Adrenal gland (tissue), 12 donors: ENCODE data around the gene CACNA1H. TPM values are rescaled to one million over a fixed set of nuclear protein-coding genes. Genes with fewer than 3 reads are reported as not detected.

Experiments used
- DNase-seq, 7 donors: peaks; one replicate each; pipeline ENCODE4 v3.0.0-alpha.2; 2019 to 2020
- H3K27ac ChIP-seq, 5 donors: fragments of 200-600 bp; sonication (generic) in 4 of 5; 1 replicate in 3 of 5; 2 replicates in 2 of 5; pipeline versions ENCODE4 v1.5.1 to v1.8.0; 2016 to 2020; ENCODE audit warnings: mild to moderate bottlenecking in 1 of 5
- H3K27me3 ChIP-seq: fragments of 200-600 bp; 2 replicates; pipeline ENCODE4 v1.8.0; 2021
- H3K36me3 ChIP-seq, 2 donors: fragments of 200-600 bp; replicated peaks in 1 of 2; 1 replicate in 1 of 2; 2 replicates in 1 of 2; pipeline versions ENCODE4 v1.5.1 to v1.8.0; 2018 to 2022
- H3K4me1 ChIP-seq, 2 donors: fragments of 200-600 bp; replicated peaks in 1 of 2; 1 replicate in 1 of 2; 2 replicates in 1 of 2; pipeline versions ENCODE4 v1.5.1 to v1.8.0; 2018 to 2021
- H3K4me3 ChIP-seq, 4 donors: fragments of 200-600 bp; sonication (generic) in 3 of 4; one replicate each; pipeline ENCODE4 v1.5.1; 2016 to 2018
- H3K9me3 ChIP-seq, 3 donors: fragments of 200-600 bp; sonication (generic) in 1 of 3; replicated peaks in 1 of 3; 1 replicate in 2 of 3; 2 replicates in 1 of 3; pipeline versions ENCODE4 v1.5.1 to v1.8.0; 2016 to 2021
- POLR2A ChIP-seq, 2 donors: fragments of 450-650 bp; IDR thresholded peaks; one replicate each; pipeline ENCODE4 v1.6.1; 2017; ENCODE audit warnings: antibody characterized with exemption in 2 of 2, mild to moderate bottlenecking in 2 of 2, moderate library complexity in 1 of 2
- WGBS, 4 donors: extraction: QIAGEN DNeasy Blood & Tissue Kit in 2 of 4; methylation state at CpG; one replicate each; pipeline versions ENCODE4 v1.1.5 to v1.1.7; 2013 to 2017; 5-methylcytosine and 5-hydroxymethylcytosine counted together
- intact Hi-C, 2 donors: fragments of 100-400 bp; cut with DNase I; formaldehyde crosslinking; loops; one replicate each; pipeline versions ENCODE4 v1.14.1 to v1.15.0; 2022 to 2023
- polyA plus RNA-seq, 3 donors: library from polyadenylated mRNA; stranded (reverse); fragments of 200-250 nt in 2 of 3; fragments of 350-450 nt in 1 of 3; fragmentation: Illumina TruSeq in 1 of 3; extraction: RNeasy Lipid Tissue Mini Kit (QIAGEN cat#74804) in 1 of 3; gene quantifications; one replicate each; pipeline ENCODE4 v1.2.3, GENCODE V29; 2013 to 2014
- total RNA-seq, 9 donors: library from RNA; depleted of rRNA in 4 of 9; stranded (reverse); fragments of >200 nt in 4 of 9; fragments of 120-200 nt in 1 of 9; fragmentation: NEBNext Ultra II Directional in 1 of 9; extraction: Animal tissue kit (Norgen Biotek cat#: 25700) in 1 of 9; gene quantifications; one replicate each; pipeline versions ENCODE4 v1.1.0 to v1.2.4, GENCODE V29; 2013 to 2023
- TF ChIP-seq, protein P1 (sequence below), 6 experiments: fragments of 450-650 bp in 4 of 6; fragments of 200-600 bp in 2 of 6; sonication (generic) in 1 of 6; IDR thresholded peaks; 1 replicate in 5 of 6; 2 replicates in 1 of 6; pipeline versions ENCODE4 v1.5.1 to v1.8.0; 2016 to 2021; ENCODE audit warnings: antibody characterized with exemption in 6 of 6, mild to moderate bottlenecking in 2 of 6, moderate library complexity in 1 of 6
- donor health status: healthy with polysubstance abuse.
- donor health status: Bipolar disorder and iron deficiency.
- donor health status: DM: yes; HTN: yes; CAD: no.
- donor health status: DM: no; HTN: no; CAD: no.
- donor health status: DM: no; HTN: no; CAD: no.
- donor health status: DM: yes; HTN: yes; CAD: no.

Gene CACNA1H
- total and polyA plus RNA-seq, 12 donors = 14.0 to 121 (median 34.9) TPM

DNA sequence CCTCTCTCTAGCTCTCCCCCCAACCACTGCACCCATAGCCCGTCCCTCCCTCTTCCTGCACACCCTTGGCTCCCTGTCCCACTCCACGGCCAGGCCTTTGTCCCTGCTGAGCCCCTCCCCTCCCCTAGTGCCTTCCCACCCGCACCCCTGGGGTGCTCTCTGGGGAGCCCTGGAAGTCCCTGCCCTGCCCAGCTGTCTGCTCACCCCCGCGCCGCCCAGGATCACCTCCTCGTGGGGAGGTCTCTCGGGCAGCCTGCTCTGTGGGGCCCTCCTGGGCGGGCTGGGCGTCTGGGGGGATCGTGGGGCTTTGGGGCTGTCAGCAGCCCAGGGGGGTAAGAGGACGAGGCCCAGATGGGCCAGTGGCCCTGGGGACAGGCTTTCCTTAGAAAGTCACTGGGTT lies 18.1 kb downstream of the CACNA1H start:
- WGBS, 4 donors = 77 to 86% (median 79%) methylated on average over 1 to 12 of the region's 12 CpGs
- H3K27ac ChIP-seq = no peak overlapping the region
- H3K4me1 ChIP-seq = peaks cover 9% of the 10 kb centered on the region in 2 donors
- intact Hi-C loops = no loop called here
- DNase-seq = no peak
- H3K36me3 ChIP-seq = no peaks in the 10 kb centered on the region
- no peak for TF ChIP-seq POLR2A (IDR thresholded peaks at IDR 0.05)
- TF ChIP-seq, protein P1, sequence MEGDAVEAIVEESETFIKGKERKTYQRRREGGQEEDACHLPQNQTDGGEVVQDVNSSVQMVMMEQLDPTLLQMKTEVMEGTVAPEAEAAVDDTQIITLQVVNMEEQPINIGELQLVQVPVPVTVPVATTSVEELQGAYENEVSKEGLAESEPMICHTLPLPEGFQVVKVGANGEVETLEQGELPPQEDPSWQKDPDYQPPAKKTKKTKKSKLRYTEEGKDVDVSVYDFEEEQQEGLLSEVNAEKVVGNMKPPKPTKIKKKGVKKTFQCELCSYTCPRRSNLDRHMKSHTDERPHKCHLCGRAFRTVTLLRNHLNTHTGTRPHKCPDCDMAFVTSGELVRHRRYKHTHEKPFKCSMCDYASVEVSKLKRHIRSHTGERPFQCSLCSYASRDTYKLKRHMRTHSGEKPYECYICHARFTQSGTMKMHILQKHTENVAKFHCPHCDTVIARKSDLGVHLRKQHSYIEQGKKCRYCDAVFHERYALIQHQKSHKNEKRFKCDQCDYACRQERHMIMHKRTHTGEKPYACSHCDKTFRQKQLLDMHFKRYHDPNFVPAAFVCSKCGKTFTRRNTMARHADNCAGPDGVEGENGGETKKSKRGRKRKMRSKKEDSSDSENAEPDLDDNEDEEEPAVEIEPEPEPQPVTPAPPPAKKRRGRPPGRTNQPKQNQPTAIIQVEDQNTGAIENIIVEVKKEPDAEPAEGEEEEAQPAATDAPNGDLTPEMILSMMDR (IDR thresholded peaks at IDR 0.05) = no peak
- no peak overlapping the region for H3K4me3 ChIP-seq
- no peaks in the 10 kb centered on the region for H3K27me3 ChIP-seq
- no peaks in the 10 kb centered on the region for H3K9me3 ChIP-seq

DNA sequence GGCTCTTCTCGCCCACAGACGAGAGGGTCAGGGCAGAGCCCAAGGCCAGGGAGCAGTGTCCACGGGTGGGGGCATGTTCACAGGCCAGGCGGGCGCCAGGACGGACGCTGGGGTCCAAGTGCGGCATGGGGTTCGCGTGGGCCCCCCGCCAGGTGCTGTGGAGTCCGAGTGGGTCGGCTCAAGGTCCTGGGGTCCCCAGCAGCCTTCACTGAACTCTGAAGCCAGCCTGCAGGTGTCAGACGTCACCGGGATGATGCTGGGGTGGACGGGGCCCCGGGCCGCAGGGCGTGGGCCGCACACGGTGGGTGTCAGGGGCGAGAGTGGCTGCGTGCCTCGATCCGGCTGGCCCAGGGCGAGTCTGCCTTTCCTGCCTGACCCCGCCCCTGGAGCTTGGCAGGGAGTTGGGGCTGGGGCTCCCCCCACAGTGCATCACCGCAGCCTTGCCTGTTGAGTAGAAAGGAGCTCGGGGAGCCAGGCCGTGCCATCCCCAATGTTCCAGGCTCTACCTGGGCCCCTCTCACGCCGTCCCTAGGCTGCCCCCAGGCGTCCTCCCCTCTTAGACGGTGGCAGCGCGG lies 19.0 kb downstream of the CACNA1H start:
- Histone ChIP-seq H3K36me3 (no peaks in the 10 kb centered on the region), H3K4me3 (no peak overlapping the region), H3K4me1 (peaks cover 9% of the 10 kb centered on the region in 2 donors), H3K27me3 (no peaks in the 10 kb centered on the region), H3K27ac (no peak overlapping the region), H3K9me3 (no peaks in the 10 kb centered on the region)
- no peak for DNase-seq
- WGBS, 4 donors = 82 to 88% (median 86%) methylated on average over 5 to 36 of the region's 36 CpGs
- intact Hi-C loops = no loop called here
- TF ChIP-seq POLR2A (IDR thresholded peaks at IDR 0.05) = no peak
- TF ChIP-seq, protein P1 (IDR thresholded peaks at IDR 0.05) = no peak

DNA sequence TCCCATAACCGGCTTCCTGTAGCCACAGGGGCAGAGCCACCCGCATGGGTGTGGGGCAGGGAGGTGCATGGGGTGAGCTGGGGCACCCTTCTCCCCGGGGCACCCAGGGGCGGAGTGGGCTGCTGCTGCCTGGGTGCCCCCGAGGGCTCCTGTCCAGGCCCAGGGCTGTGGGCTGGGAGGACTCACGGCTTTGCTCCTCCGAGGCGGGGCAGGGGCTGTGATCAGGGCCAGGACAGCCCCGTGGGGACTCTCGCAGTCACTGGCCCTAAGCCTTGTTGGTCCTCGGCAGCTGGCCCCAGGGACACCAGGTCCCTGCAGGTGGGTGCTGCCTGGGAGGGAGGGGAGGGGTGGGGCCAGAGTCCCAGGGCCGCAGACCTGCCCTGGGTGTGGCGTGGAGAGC lies 19.7 kb downstream of the CACNA1H start:
- no peak for TF ChIP-seq POLR2A (IDR thresholded peaks at IDR 0.05)
- TF ChIP-seq, protein P1 (IDR thresholded peaks at IDR 0.05) = no peak
- Histone ChIP-seq H3K36me3 (no peaks in the 10 kb centered on the region), H3K4me3 (no peak overlapping the region), H3K27ac (no peak overlapping the region), H3K9me3 (no peaks in the 10 kb centered on the region), H3K4me1 (peaks cover 9% of the 10 kb centered on the region in 2 donors), H3K27me3 (no peaks in the 10 kb centered on the region)
- intact Hi-C loops = no loop called here
- WGBS, 4 donors = 84 to 92% (median 87%) methylated on average over 3 to 13 of the region's 13 CpGs
- no peak for DNase-seq

DNA sequence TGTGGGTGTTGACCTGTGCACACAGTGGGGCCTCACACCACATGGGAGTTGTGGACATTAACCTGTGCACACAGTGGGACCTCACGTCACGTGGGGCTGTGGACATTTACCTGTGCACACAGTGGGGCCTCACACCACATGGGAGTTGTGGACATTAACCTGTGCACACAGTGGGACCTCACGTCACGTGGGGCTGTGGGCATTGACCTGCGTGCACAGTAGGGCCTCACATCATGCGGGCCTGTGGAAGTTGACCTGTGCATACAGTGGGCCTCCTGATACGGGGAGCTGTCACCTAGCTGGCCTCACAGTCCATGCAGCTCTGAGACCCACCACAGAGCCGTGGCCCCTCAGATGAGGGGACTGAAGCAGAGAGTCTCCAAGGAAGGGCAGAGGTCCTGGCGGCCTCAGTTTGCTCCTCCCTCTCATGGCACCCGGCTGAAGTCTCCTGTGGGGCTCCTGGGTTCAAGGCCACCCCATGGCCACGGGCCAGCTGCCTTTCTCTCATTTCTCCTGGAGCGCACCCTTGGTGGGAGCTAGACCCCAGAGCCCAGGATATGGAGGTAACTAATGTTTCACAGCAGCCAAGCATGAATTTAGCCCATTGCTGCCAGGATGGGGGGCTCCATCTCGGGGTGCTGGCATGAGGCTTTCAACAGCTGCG lies 21.0 kb downstream of the CACNA1H start:
- intact Hi-C loops = no loop called here
- no peaks in the 10 kb centered on the region for H3K9me3 ChIP-seq
- TF ChIP-seq, protein P1 (IDR thresholded peaks at IDR 0.05) = no peak
- H3K36me3 ChIP-seq = no peaks in the 10 kb centered on the region
- peak in 1 of 7 donors; percentile 54 for DNase-seq
- 51 to 75% (median 69%) methylated on average over 5 to 14 of the region's 14 CpGs for WGBS, 4 donors
- no peak overlapping the region for H3K4me3 ChIP-seq
- peak overlapping the region in 4 of 5 donors; percentile 17 to 71 (median 48) for H3K27ac ChIP-seq
- peaks cover 9% of the 10 kb centered on the region in 2 donors for H3K4me1 ChIP-seq
- no peaks in the 10 kb centered on the region for H3K27me3 ChIP-seq
